ENCODE measurements around the gene CPVL. TPM values are rescaled to one million over a fixed set of nuclear protein-coding genes. Genes with fewer than 3 reads are reported as not detected.

CPVL gene
- total RNA-seq, 1 experiment from 2014 or later, result 10.3 TPM

DNA sequence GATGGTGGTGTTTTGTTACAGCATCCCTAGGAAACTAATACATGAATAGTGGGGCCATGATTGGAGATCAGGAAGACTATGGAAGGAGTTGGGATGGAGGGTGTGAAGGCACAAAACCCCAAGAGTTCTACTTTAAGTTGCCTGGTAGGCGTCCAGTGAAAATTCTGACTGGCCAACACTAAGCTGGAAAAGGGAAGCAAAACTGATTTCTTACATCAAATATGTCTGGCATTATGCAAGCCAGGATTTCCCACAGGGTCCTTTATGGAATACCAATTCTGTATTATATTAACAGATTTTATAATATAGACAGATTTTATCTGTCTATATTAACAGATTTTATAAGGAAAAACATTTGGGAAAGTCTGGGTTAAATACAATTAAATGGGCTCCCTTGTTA lies 16.2 kb downstream of the CPVL start:
- no peaks in the 10 kb centered on the region for H3K9me2 ChIP-seq (ENCODE audit: insufficient read depth)
- H3K79me2 ChIP-seq (ENCODE audit: insufficient read depth, low read length), result no peaks in the 10 kb centered on the region
- H4K20me1 ChIP-seq (ENCODE audit: insufficient read depth), result no peaks in the 10 kb centered on the region
- ChIA-PET POLR2A (no interaction called here), RAD21 (ENCODE audit: low non-redundant PET in 1 of 2, low total read pairs in 2 of 2, uncharacterized antibody in 2 of 2, unreplicated experiment in 2 of 2) (interaction anchor here in 1 of 2 experiments (0.6 kb wide), 1 partner anchor 471 kb away, joined by 3 read pairs; no protein-coding TSS in a partner anchor), CTCF (no interaction called here)
- H3K9ac ChIP-seq (ENCODE audit: low read length), result no peak overlapping the region
- no peak for DNase-seq (ENCODE audit: low read depth, low spot score)
- no peak overlapping the region for H3K4me3 ChIP-seq (replicated peaks in 1 of 2; ENCODE audit: low read depth in 1 of 2, low read length in 2 of 2)
- no peak overlapping the region for H2AFZ ChIP-seq (ENCODE audit: low read depth, low read length, poor library complexity, severe bottlenecking)
- H3K27ac ChIP-seq (ENCODE audit: low read depth, low read length), result no peak overlapping the region
- H3K9me3 ChIP-seq (ENCODE audit: control insufficient read depth in 1 of 2, insufficient read depth in 1 of 2, low read depth in 1 of 2, low read length in 2 of 2), result no peaks in the 10 kb centered on the region
- H3K4me2 ChIP-seq (ENCODE audit: low read length), result no peak overlapping the region
- ATAC-seq, result no peak
- H3K27me3 ChIP-seq (ENCODE audit: insufficient read depth, low read length), result no peaks in the 10 kb centered on the region
- peaks cover 0 to 8% of the 10 kb centered on the region in 2 experiments; a peak in 2 of 4 replicates for H3K4me1 ChIP-seq (ENCODE audit: control insufficient read depth in 1 of 2, insufficient read depth in 2 of 2, low read length in 2 of 2)
- H3K36me3 ChIP-seq (ENCODE audit: control insufficient read depth in 1 of 2, insufficient read depth in 2 of 2, low read length in 2 of 2), result no peaks in the 10 kb centered on the region
- no peak for TF ChIP-seq POLR2AphosphoS5 (IDR thresholded peaks at IDR 0.05; ENCODE audit: low read depth, low read length)
- TF ChIP-seq SP1 (IDR thresholded peaks at IDR 0.05; ENCODE audit: low read depth), result no peak
- TF ChIP-seq RAD21 (IDR thresholded peaks at IDR 0.05; ENCODE audit: low read depth), result no peak
- no peak for TF ChIP-seq POLR2A (IDR thresholded peaks at IDR 0.05; ENCODE audit: borderline replicate concordance, extremely low read depth, insufficient read depth, insufficient read length)
- TF ChIP-seq ZFX (IDR thresholded peaks at IDR 0.05), result no peak
- no peak for TF ChIP-seq FOSL1 (IDR thresholded peaks at IDR 0.05; ENCODE audit: low read depth)
- TF ChIP-seq ELF1 (IDR thresholded peaks at IDR 0.05; ENCODE audit: borderline replicate concordance, low read depth), result no peak
- TF ChIP-seq CBX3 (IDR thresholded peaks at IDR 0.05; ENCODE audit: low read depth), result no peak
- no peak for TF ChIP-seq SRF (IDR thresholded peaks at IDR 0.05; ENCODE audit: low read depth)
- TF ChIP-seq YY1 (IDR thresholded peaks at IDR 0.05; ENCODE audit: extremely low read depth, insufficient replicate concordance, low read depth, low read length), result no peak
- no peak for TF ChIP-seq ZNF274 (IDR thresholded peaks at IDR 0.05; ENCODE audit: low read depth, low read length)
- TF ChIP-seq, protein P1, sequence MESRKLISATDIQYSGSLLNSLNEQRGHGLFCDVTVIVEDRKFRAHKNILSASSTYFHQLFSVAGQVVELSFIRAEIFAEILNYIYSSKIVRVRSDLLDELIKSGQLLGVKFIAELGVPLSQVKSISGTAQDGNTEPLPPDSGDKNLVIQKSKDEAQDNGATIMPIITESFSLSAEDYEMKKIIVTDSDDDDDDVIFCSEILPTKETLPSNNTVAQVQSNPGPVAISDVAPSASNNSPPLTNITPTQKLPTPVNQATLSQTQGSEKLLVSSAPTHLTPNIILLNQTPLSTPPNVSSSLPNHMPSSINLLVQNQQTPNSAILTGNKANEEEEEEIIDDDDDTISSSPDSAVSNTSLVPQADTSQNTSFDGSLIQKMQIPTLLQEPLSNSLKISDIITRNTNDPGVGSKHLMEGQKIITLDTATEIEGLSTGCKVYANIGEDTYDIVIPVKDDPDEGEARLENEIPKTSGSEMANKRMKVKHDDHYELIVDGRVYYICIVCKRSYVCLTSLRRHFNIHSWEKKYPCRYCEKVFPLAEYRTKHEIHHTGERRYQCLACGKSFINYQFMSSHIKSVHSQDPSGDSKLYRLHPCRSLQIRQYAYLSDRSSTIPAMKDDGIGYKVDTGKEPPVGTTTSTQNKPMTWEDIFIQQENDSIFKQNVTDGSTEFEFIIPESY (IDR thresholded peaks at IDR 0.05; ENCODE audit: extremely low read depth, insufficient replicate concordance, low read length), result no peak
- no peak for TF ChIP-seq SIN3A (IDR thresholded peaks at IDR 0.05; ENCODE audit: low read depth)
- no peak for TF ChIP-seq EGR1 (IDR thresholded peaks at IDR 0.05; ENCODE audit: low read depth)
- TF ChIP-seq TCF7L2 (IDR thresholded peaks at IDR 0.05; ENCODE audit: borderline replicate concordance, extremely low read depth, insufficient read depth, insufficient read length), result no peak
- TF ChIP-seq, protein P2, sequence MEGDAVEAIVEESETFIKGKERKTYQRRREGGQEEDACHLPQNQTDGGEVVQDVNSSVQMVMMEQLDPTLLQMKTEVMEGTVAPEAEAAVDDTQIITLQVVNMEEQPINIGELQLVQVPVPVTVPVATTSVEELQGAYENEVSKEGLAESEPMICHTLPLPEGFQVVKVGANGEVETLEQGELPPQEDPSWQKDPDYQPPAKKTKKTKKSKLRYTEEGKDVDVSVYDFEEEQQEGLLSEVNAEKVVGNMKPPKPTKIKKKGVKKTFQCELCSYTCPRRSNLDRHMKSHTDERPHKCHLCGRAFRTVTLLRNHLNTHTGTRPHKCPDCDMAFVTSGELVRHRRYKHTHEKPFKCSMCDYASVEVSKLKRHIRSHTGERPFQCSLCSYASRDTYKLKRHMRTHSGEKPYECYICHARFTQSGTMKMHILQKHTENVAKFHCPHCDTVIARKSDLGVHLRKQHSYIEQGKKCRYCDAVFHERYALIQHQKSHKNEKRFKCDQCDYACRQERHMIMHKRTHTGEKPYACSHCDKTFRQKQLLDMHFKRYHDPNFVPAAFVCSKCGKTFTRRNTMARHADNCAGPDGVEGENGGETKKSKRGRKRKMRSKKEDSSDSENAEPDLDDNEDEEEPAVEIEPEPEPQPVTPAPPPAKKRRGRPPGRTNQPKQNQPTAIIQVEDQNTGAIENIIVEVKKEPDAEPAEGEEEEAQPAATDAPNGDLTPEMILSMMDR (IDR thresholded peaks at IDR 0.05 in 2 of 3, conservative IDR thresholded peaks at IDR 0.05 in 1 of 3; ENCODE audit: borderline replicate concordance in 1 of 3, insufficient read depth in 1 of 3, low read depth in 2 of 3, low read length in 2 of 3), result no peak
- TF ChIP-seq CEBPB (IDR thresholded peaks at IDR 0.05; ENCODE audit: low read depth), result no peak
- no TSS peak for BruUV-seq (replicated peaks)
- intact Hi-C loops (cut with micrococcal nuclease), result no loop called here
